ENCODE data around the gene EXD1. TPM values are rescaled to one million over a fixed set of nuclear protein-coding genes. Genes with fewer than 3 reads are reported as not detected.

The EXD1 gene
- total and polyA plus RNA-seq, 2 of the 13 experiments (the other 11 are each of a cell fraction or from before 2014, with no cell fraction given) = not detected

GRCh38 chr15:41231422-41232226 is 1.1 kb upstream of the EXD1 start:
- Histone ChIP-seq H4K20me1 (ENCODE audit: insufficient read depth, low read length) (no peaks in the 10 kb centered on the region), H3K27me3 (ENCODE audit: control insufficient read depth in 1 of 2, insufficient read depth in 2 of 2, low read length in 2 of 2) (no peaks in the 10 kb centered on the region), H3K9ac (ENCODE audit: insufficient read depth, low read depth, low read length) (peak overlapping the region; percentile 91), H3K4me3 (replicated peaks in 1 of 3; ENCODE audit: insufficient read depth in 1 of 3, low read depth in 2 of 3, low read length in 3 of 3) (peak overlapping the region; percentile 85 to 91 (median 89)), H3K9me3 (ENCODE audit: low read length) (no peaks in the 10 kb centered on the region), H3K79me2 (ENCODE audit: insufficient read depth, low read length) (peaks cover 45% of the 10 kb centered on the region), H3K27ac (ENCODE audit: extremely low read length, insufficient read depth, low read length) (peak overlapping the region; percentile 89), H3K4me1 (ENCODE audit: insufficient read depth, low read length) (peaks cover 31% of the 10 kb centered on the region), H3K36me3 (replicated peaks in 1 of 2; ENCODE audit: control insufficient read depth in 1 of 2, insufficient read depth in 2 of 2, low read length in 2 of 2) (no peaks in the 10 kb centered on the region), H2AFZ (ENCODE audit: low read length) (no peak overlapping the region), H3K4me2 (ENCODE audit: low read depth, low read length) (peak overlapping the region; percentile 86)
- BruUV-seq (replicated peaks) = TSS peak; percentile 57
- POLR2A ChIA-PET = interaction anchor here (0.6 to 1.9 kb wide), 12 partner anchors 9 to 115 kb away, joined by 3 to 26 read pairs (median 6); partner anchors contain the start of genes INO80, NUSAP1 and OIP5
- FAIRE-seq = no peak
- in situ Hi-C loops (cut with HindIII; ENCODE audit: extremely low pct_ligation_motif_present, low pct_unique_long_range_greater_than_20kb) (no loop called here), intact Hi-C loops (cut with micrococcal nuclease; ENCODE audit: unreplicated experiment) (loop anchor here (5.0 kb wide), 2 partner anchors 51 to 101 kb away; partner anchors contain the start of genes NUSAP1 and OIP5)
- CTCF ChIA-PET (ENCODE audit: low intra/inter-chr PET ratio, low total read pairs) = interaction anchor here (0.9 kb wide), 1 partner anchor 101 kb away, joined by 3 read pairs; the partner anchor contains the start of genes NUSAP1 and OIP5
- WGBS (ENCODE audit: low lambda C conversion rate) = 2% methylated on average over 18 of the region's 28 CpGs
- peak; percentile 71 for ATAC-seq
- DNase-seq (ENCODE audit: low spot score) = no peak
- TF ChIP-seq FOXJ3 (CRISPR knock-in tag; IDR thresholded peaks at IDR 0.05; ENCODE audit: borderline replicate concordance) (no peak), YEATS2 (CRISPR knock-in tag; IDR thresholded peaks at IDR 0.05; ENCODE audit: borderline replicate concordance) (0 out of 2 replicates have a peak, but pooled peaks have one; percentile 3), UBTF (CRISPR knock-in tag; IDR thresholded peaks at IDR 0.05) (peak; percentile 0), SNAPC4 (CRISPR knock-in tag; IDR thresholded peaks at IDR 0.05) (no peak), ZNF451 (CRISPR knock-in tag; IDR thresholded peaks at IDR 0.05) (no peak), PAF1 (CRISPR knock-in tag; IDR thresholded peaks at IDR 0.05) (no peak), PRPF4 (IDR thresholded peaks at IDR 0.05; ENCODE audit: low read depth, low read length, poor library complexity, severe bottlenecking) (no peak), NRL (CRISPR knock-in tag; IDR thresholded peaks at IDR 0.05; ENCODE audit: borderline replicate concordance) (no peak), WIZ (CRISPR knock-in tag; IDR thresholded peaks at IDR 0.05) (no peak), ZNF543 (CRISPR knock-in tag; IDR thresholded peaks at IDR 0.05) (no peak; the same call in 1 of the 2 replicates), ZNF230 (CRISPR knock-in tag; IDR thresholded peaks at IDR 0.05) (no peak), TARDBP (CRISPR knock-in tag; IDR thresholded peaks at IDR 0.05) (no peak), TRIM24 (CRISPR knock-in tag; IDR thresholded peaks at IDR 0.05) (no peak), NFE2 (CRISPR knock-in tag; IDR thresholded peaks at IDR 0.05) (no peak), ARHGAP35 (CRISPR knock-in tag; IDR thresholded peaks at IDR 0.05; ENCODE audit: borderline replicate concordance) (no peak), HNRNPLL (IDR thresholded peaks at IDR 0.05; ENCODE audit: low read depth, low read length, poor library complexity, severe bottlenecking) (no peak), ZNF577 (CRISPR knock-in tag; IDR thresholded peaks at IDR 0.05; ENCODE audit: borderline replicate concordance, low read depth) (no peak)

All from HepG2 (cell line).